HG02943 (cell line): ENCODE results near the gene PPARD.
A peak's percentile ranks its signal among the peaks of the same experiment; 100 is the strongest.

ENCODE experiments used
- ATAC-seq: cut with Tn5 transposase; IDR thresholded peaks from one replicate; pipeline ENCODE4 v1.9.1; 2021; ENCODE audit warnings: mild to moderate bottlenecking, low read depth, moderate library complexity; ENCODE audit not compliant: unreplicated experiment

Gene PPARD

DNA sequence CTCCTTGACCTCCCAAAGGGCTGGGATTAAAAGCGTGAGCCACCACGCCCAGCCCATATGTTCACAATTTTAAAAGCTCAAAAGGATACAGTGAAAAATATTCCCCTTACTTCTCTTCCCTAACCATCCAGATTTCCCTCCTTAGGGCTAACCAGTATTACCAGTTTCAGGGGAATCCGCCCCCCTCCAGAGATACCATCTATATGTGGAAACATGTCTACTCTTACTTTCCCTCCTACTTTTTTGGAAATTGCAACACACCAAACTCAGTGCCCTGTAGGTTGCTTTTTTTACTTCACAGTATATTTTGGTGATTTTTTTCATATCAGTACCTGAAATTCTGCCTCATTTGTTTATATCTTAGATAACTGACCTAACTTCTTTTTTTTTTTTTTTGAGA, 118.9 kb downstream of the PPARD start:
- no peak for ATAC-seq

DNA sequence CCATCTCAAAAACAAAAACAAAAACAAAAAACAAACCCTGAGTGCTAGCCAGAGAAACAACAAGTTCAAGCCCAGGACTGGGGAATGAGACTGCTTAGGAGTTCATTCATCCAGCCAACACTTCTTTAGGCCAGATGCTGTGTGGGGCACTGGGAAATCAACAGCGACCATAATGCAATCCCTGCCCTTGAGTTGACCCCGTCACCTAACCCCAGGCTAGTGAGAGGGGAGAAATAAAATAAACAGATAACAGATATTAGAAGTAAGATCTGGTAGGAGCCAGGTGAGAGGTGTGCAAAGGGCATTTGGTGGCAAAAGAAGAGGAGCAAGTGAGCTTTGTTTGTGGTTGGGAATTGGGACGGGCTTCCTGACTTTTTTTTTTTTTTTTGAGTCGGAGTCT, 120.9 kb downstream of the PPARD start:
- no peak for ATAC-seq

DNA sequence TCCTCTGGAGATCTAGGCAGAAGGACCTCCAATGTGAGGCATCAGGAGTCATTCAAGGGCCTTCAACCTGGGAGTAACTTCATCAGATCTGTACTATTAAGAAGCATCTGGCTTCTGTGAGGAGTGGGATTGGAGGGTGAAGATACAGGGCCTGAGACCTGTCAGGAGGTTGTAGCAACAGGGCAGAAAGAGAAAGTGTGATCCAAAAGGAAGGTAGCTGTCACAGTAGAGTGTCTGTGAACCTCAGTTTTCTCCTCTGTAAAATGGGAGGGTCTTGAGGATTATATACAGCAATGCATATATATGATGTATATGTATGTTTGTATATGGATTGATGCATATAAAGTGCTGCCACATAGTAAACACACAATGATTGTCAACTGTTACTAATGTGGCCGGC, 123.3 kb downstream of the PPARD start:
- no peak for ATAC-seq

DNA sequence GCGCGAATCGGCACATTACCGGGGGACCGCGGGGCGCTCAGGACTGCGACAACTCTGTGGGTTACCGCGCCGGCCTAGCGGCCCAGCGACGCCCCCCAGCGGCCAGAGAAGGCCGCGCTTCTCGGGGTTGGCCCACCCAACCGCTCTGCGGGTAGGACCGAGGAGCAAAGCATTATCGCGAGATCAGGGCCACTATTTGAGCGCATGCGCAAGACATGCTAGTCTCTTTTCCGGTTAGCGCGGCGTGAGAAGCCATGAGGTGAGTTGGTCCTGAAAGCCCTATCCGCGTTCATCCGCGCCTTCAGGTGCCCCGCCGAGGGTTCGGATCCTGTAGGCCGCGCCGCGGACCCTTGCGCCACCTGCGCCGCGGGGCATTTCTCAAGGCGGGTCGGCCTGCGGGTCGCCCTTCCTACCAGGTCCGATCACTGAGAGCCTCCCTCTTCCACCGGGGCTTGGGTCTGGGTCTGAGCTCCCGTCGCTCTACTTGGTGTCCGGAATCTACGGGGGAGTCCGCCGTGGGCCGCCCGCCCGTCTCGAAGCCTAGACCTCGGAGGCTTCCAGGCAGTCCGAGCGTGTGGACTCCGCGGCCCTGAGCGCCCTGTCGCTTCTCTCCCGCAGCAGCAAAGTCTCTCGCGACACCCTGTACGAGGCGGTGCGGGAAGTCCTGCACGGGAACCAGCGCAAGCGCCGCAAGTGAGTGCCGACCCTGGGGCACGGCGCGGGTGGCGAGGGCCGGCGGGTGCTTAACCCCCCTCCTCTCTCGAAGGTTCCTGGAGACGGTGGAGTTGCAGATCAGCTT, 126.0 kb downstream of the PPARD start, which contains the start of gene RPL10A:
Gene RPL10A, plus strand, starts transcription at position 221 of the 799 bp plus-strand sequence. Its CDS starts 34 bp downstream, at position 255.
- ATAC-seq = peak; percentile 63

DNA sequence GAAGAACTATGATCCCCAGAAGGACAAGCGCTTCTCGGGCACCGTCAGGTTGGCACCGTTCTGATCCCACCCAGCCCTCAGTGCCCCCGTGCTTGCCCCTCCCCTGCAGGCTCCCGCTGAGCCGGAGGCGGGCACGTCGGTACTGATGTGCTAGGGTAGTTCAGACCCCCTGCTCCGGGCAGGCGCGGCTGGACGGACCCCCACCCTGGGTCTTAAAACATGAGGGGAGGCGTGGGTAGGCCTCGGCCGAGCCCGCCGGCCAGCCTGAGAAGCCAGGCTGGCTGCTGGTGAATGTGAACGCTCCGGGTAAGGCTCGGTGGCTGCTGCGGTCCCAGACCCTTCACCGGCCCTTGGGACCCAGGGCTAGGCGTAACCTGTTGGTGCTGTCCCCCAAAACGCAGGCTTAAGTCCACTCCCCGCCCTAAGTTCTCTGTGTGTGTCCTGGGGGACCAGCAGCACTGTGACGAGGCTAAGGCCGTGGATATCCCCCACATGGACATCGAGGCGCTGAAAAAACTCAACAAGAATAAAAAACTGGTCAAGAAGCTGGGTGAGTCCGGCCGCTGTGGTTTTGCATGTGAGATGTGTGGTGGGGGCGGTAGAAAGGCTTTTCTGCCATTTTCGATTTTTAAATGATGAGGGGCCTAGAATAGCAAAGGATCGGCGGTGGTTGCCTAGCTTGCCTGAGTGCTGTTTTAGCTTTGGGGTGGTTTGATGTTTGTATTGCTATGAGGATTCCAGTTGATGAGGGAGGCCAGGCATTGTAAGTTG, 126.8 kb downstream of the PPARD start:
- ATAC-seq = peak; percentile 7

DNA sequence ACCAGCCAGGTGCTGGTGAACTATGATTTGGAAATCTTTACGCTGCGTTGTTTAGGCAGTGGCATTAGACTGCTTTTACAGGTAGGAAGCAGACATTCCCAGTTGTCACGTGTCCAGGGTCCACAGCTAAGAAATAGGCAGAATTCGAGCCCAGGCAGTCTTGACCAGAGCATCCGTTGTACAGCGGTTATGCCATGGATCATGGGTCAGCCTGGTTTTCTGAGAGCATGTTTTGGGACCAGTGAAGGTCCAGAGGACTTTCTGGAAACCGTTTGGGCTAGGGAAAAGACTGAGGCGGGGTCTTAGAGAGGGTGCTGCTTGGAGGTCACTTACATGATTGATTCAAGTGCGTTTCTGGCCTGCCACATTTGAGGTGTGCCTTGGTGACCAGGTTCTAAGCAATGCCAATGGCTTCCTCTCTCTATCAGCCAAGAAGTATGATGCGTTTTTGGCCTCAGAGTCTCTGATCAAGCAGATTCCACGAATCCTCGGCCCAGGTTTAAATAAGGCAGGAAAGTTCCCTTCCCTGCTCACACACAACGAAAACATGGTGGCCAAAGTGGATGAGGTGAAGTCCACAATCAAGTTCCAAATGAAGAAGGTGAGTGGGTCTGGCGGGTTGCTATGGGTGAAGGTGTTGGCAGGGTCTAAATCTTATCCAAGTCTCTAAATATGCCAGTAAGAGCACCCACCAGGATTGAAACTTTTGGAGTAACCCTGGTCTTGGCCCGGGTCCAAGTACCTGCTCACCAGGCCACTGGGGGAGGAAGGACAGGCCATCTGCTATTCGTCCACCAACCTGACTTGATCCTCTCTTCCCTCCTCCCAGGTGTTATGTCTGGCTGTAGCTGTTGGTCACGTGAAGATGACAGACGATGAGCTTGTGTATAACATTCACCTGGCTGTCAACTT, 127.6 kb downstream of the PPARD start:
- no peak for ATAC-seq

DNA sequence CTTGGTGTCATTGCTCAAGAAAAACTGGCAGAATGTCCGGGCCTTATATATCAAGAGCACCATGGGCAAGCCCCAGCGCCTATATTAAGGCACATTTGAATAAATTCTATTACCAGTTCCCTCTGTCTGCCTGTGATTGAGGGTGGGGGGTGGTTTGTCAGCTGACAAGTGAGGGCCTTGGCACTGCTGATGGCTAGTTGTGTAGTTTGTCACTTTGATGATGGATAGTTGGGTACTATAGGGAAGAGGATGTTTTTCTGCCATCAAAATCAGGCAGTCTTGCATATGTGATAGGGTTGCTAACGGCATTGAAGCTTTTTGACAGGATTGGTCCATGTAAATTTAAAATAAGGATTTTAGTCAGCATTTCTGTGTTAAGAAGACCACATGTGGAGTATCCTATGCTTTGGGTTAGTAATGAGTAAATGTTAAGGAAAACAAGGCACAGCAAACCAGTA, 128.3 kb downstream of the PPARD start:
- ATAC-seq = no peak

DNA sequence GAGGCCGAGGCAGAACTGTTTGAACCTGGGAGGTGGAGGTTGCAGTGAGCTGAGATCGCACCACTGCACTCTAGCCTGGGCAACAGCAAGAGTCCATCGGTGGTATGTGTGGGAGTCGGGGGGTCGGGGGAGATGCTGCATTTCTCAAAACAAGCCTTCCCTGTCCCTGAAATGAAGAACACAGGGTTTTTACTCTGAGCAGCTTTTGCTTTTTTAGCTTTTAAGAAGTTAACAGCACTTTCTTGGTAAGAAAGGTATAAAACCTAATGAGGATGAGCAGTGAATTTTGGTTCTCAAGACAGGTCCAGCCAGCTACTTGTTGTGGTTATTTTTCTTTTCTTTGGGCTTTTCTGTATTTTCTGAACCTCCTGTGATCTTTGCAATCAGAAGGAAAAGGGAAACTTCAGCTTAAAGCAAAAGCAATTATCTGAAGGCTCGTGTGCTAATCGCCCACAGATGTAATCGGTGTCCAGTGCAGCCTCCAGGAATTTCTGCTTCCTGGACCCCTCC, 129.5 kb downstream of the PPARD start:
- no peak for ATAC-seq

DNA sequence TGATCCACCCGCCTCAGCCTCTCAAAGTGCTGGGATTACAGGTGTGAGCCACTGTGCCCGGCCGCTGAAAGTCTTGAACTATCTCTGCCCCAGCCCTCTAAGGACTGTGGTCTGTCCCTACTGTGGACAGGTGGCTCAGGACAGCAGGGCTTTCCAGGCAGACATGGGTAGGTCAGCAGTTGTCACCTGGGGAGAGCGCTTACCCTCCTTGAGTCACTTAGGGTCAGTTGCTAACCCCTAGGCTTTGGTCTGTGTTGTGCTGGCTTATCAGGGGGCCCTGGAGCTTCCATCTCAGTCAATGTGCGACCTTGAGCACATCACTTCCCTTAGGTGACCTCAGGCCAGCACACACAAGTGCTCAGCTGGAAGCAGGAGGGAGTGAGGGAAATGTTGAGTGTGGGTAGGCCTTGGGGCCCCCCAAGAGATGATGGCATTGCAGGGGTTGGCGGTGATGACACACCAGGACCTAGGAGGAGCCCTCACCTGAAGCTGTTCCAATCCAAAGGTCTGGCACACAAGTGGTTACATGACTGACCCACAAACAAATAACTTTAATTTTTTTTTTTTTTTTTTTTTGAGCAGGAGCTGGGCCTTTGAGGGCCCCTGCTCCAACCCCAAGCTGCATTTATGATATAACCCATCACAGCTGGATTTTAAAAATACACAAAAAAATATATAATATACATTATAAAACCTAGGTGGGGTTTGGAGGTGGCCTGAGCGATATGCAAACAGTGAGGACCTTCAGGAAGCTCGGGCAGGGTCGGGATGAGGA, 130.9 kb downstream of the PPARD start:
- no peak for ATAC-seq

DNA sequence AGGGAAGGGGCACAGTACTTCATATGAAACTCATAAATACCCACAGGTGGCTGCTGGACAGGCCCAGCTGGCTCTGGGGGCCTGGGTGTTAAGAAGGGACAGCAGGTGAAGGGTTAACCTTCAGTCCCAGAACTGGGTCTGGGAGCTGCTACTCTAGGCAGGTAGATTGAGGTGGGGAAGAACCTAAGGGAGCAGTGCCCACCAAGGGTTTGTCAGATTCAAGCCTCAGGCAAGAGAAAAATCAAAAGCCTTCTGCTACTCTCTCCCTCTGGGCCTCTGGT, 131.4 kb downstream of the PPARD start:
- ATAC-seq = no peak

DNA sequence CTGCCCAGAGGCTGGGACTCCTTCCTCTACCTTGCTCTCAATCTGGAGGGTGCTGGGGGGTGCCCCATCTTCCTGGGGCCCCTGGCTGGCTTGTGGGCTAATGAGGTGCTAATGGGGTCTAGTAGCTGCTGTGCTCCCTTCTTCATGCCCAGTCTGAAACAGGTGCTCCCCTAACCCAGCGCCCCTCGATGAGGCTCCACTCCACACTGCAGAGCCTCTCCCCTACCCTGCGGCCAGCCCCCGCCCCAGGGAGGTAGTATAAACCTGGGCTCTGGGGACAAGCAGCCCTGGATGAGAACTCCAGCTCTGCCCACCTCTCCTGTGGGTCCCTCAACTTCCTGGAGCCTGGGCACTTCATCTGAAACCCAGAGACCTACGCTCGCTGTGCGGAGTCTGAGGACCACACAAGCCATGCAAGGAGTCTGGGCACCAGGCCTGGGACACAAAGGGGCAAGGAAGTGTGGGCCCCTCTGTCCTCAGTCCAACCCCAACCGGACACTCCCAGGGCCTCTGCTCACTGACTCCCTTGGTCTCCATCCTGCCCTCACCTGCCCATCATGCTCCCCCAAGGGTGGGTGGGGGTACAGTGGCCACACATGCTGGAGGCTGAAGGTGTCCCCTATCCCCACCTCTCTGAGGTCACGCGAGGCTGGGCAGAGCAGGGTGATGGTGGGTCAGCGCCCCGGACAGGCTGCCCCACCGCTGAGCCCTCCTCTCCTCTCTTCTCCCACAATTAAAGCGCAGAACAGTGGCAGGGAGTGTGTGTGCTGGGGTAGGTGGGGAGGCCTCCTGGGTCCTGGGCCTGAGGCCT, 132.0 kb downstream of the PPARD start:
- no peak for ATAC-seq

DNA sequence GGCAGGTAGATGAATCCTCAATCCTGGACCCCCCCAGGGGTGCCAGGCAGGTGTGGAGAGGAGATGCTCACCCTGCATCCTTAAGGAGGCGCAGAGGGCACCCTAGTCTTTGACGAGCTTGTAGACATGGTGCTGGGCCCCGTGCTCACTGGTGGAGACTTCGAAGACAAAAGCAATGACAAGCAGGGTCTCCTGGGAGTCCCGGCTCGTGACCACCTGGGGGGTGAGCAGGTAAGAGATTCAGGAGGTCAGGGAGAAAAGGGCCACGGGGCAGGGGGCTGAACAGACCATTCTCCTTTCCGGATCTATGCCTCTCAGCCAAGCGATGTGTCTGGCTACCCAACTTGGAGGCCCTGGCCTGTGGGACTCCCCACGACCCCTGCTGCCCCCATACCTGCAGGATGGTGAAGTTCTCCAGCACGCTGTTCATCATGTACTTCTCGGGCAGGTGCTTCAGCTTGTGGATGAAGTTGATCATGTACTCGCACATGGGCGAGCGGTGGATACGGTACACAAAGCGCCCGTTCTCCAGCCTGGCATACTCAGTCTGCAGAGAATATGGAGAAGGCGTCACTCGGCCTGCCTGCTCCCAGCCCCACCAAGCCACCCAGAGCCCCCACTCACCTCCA, 132.7 kb downstream of the PPARD start:
- no peak for ATAC-seq

DNA sequence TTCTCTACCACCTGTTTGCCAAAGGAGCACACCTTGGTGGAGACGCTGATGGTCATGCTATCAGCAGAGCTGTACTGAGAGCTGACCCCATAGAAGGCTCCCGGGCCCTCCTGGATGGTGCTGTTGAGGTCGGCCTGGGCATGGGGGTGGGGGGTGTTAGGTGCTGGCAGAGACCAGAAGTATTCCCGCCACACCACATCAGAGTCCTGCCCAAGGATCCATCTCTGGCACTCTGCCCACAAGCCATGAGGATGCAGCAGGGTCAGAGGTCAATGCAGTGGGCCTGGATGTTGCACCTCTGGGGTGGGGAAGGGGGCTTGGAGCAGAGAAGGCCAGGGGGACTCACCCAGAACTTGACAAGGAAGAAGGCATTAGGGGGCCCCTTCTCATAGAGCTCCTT, 133.2 kb downstream of the PPARD start:
- no peak for ATAC-seq

DNA sequence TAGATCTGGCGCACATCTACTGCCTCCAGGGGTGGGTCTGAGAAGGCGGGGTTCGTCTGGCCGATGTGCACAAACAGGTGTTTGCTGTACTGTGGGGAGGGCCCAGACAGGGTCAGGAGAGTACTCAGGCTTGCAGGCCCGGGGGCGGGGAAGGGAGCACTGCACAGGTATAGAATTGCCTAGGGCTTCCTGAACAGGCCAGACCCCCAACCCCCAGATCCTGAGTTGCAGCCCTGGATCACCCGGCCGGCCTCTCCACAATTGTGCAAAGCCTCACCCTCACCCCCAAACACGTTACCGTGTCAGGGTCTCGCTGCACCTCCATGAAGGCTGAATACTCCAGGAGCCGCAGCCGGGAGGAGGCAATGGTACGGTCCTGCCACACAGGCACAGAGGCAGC, 133.6 kb downstream of the PPARD start:
- ATAC-seq = no peak

DNA sequence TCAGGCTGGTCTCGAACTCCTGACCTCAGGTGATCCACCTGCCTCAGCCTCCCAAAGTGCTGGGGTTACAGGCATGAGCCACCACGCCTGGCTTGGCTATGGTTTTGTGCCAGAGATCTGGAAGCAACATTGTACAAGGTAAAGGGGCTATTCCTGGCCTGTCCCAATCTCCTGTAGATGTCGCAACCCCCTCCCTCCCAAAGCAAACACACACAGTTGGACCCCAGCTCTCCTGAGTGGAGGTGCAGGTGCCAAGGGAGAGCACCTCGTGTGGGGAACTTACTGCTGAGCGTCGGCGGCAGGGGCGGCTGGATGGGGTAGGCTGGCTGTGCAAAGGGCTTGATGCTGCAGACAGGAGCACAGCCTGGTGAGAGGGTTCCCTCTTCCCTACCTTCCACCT, 134.7 kb downstream of the PPARD start:
- ATAC-seq = no peak
